Type B pancreatic cell (in vitro differentiated cells): ENCODE data around the gene DPY19L3. TPM values are rescaled to one million over a fixed set of nuclear protein-coding genes. Genes with fewer than 3 reads are reported as not detected.

Experiments used
- DNase-seq: peaks from one replicate; pipeline ENCODE4 v3.0.0; 2021; ENCODE audit warnings: mixed read lengths; ENCODE audit not compliant: unreplicated experiment; ENCODE audit errors: extremely low spot score
- H3K27ac Mint-ChIP-seq: 2 replicates; pipeline ENCODE4 v1.8.0; 2021; ENCODE audit warnings: mild to moderate bottlenecking, mixed read lengths
- H3K27me3 Mint-ChIP-seq: 2 replicates; pipeline ENCODE4 v1.8.0; 2021; ENCODE audit warnings: mixed read lengths
- H3K36me3 Mint-ChIP-seq: 2 replicates; pipeline ENCODE4 v1.8.0; 2021; ENCODE audit warnings: mixed read lengths
- H3K4me1 Mint-ChIP-seq: one replicate; pipeline ENCODE4 v1.8.0; 2021; ENCODE audit warnings: mixed read lengths; ENCODE audit not compliant: unreplicated experiment
- H3K4me3 Mint-ChIP-seq: 2 replicates; pipeline ENCODE4 v1.8.0; 2021; ENCODE audit warnings: mild to moderate bottlenecking, mixed read lengths
- H3K9me3 Mint-ChIP-seq: 2 replicates; pipeline ENCODE4 v1.8.0; 2021; ENCODE audit warnings: mixed read lengths
- total RNA-seq: library from RNA; stranded (reverse); gene quantifications from 2 replicates; pipeline ENCODE4 v1.2.1, GENCODE V29; 2021; ENCODE audit warnings: low replicate concordance
- TF ChIP-seq, protein P1 (sequence below): fragments of 200-600 bp; sonication (generic); conservative IDR thresholded peaks from 2 replicates; pipeline ENCODE4 v1.5.0; 2021; ENCODE audit warnings: antibody characterized with exemption, mild to moderate bottlenecking

DPY19L3 gene
- total RNA-seq, 1 donor from 2014 or later = 75.2 TPM

DNA sequence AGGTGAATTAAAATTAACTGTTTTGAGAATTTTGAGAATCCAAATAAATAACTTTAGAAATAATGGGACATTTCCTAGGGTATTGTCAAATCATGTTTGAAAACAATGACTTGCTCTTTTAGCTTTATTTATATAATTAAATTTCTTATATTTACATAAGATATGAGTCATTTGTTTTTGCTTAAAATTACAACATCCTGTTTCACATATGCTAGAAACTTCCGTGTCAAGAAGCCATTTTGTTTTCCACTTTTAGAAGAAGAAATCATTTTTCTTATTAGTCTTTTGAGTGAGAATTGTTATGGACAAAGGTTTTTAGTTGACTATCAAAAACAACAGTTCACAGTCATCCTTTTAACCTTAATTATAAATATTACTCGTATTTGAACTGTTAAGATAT lies 48.2 kb downstream of the DPY19L3 start:
- DNase-seq = no peak
- H3K27ac Mint-ChIP-seq = no peak overlapping the region
- H3K4me1 Mint-ChIP-seq = no peaks in the 10 kb centered on the region
- TF ChIP-seq, protein P1, sequence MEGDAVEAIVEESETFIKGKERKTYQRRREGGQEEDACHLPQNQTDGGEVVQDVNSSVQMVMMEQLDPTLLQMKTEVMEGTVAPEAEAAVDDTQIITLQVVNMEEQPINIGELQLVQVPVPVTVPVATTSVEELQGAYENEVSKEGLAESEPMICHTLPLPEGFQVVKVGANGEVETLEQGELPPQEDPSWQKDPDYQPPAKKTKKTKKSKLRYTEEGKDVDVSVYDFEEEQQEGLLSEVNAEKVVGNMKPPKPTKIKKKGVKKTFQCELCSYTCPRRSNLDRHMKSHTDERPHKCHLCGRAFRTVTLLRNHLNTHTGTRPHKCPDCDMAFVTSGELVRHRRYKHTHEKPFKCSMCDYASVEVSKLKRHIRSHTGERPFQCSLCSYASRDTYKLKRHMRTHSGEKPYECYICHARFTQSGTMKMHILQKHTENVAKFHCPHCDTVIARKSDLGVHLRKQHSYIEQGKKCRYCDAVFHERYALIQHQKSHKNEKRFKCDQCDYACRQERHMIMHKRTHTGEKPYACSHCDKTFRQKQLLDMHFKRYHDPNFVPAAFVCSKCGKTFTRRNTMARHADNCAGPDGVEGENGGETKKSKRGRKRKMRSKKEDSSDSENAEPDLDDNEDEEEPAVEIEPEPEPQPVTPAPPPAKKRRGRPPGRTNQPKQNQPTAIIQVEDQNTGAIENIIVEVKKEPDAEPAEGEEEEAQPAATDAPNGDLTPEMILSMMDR = no peak
- H3K36me3 Mint-ChIP-seq = peaks cover 26% of the 10 kb centered on the region
- no peaks in the 10 kb centered on the region for H3K9me3 Mint-ChIP-seq
- H3K27me3 Mint-ChIP-seq = no peaks in the 10 kb centered on the region
- no peak overlapping the region for H3K4me3 Mint-ChIP-seq

DNA sequence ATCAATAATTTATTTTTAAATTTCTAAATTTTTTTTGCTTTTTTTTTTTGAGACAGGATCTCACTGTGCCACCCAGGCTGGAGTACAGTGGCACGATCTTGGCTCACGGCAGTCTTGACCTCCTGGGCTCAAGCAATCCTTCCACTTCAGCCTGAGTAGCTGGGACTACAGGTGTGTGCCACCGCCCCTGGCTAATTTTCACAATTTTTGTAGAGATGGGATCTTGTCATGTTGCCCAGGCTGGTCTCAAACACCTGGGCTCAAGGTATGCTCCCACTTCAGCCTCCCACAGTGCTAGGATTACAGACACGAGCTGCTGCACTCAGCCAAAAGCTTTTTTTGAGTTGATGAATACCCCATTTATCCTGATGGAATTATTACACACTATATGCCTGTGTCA lies 50.8 kb downstream of the DPY19L3 start:
- Mint-ChIP-seq H3K4me3 (no peak overlapping the region), H3K27ac (no peak overlapping the region), H3K27me3 (no peaks in the 10 kb centered on the region), H3K9me3 (no peaks in the 10 kb centered on the region), H3K4me1 (no peaks in the 10 kb centered on the region), H3K36me3 (peaks cover 21% of the 10 kb centered on the region)
- TF ChIP-seq, protein P1 = no peak
- DNase-seq = no peak

DNA sequence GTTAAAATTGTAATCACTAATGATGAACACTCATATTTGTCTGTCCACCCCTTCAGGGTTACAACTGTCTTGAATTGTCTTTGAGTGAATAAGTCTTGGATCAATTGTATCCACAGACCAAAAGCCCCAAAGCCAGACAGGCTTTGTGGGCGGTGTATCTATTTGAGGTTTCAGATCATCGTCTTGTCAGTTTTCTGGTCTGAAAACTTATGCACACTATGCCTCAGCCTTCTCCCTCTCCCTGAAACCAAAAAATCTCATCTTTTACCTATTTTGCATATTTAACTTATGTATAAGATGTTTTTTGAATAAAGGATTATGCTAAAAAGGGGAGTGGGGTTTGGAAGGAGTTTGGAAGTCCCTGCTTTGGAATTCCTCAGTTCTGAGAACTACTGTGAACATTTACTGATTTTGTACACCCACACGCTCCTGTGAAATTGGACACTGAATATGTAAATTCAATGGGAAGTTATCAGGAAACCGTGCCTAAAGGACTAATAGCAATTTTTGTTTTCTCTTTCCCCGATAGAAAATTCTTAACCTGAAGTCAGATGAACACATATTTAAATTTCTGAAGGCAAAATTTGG lies 52.1 kb downstream of the DPY19L3 start:
- no peaks in the 10 kb centered on the region for H3K9me3 Mint-ChIP-seq
- H3K4me1 Mint-ChIP-seq = no peaks in the 10 kb centered on the region
- TF ChIP-seq, protein P1 = no peak
- H3K36me3 Mint-ChIP-seq = peaks cover 18% of the 10 kb centered on the region
- H3K27me3 Mint-ChIP-seq = no peaks in the 10 kb centered on the region
- H3K27ac Mint-ChIP-seq = no peak overlapping the region
- no peak for DNase-seq
- H3K4me3 Mint-ChIP-seq = no peak overlapping the region

DNA sequence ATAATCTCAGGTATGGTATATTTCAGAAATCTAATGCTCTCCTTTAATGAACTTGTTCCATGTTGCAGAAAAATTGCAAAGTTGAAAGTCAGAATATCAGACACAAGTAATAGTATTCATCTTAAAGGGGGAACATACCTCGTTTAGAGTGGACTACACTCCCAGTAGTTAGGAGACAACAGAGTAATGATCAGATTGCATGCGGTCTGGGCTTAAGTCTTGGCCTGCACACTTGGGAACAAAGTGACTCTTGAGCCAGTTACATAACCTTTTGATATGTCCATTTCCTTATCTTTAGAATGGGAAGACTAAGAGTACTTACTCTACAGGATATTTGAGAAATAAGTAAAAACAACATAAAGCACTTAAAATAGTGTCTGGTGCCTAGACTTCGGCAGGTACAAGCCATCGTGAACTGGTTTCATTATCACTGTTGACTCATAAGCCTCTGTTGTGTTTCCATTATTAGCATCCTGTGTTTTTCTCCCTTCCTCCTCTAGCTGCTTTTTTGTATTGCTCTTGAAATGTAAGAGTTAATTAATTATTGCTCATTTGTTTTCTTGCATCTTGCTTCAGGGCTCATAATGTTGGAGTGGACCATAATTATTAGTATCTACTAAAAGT lies 53.0 kb downstream of the DPY19L3 start:
- Mint-ChIP-seq H3K9me3 (no peaks in the 10 kb centered on the region), H3K27me3 (no peaks in the 10 kb centered on the region), H3K4me1 (no peaks in the 10 kb centered on the region), H3K4me3 (no peak overlapping the region), H3K36me3 (peaks cover 18% of the 10 kb centered on the region), H3K27ac (no peak overlapping the region)
- DNase-seq = no peak
- TF ChIP-seq, protein P1 = no peak

GRCh38 chr19:32459204-32459865 lies 53.8 kb downstream of the DPY19L3 start:
- DNase-seq = no peak
- Mint-ChIP-seq H3K36me3 (peaks cover 18% of the 10 kb centered on the region), H3K9me3 (no peaks in the 10 kb centered on the region), H3K4me3 (no peak overlapping the region), H3K4me1 (no peaks in the 10 kb centered on the region), H3K27me3 (no peaks in the 10 kb centered on the region), H3K27ac (no peak overlapping the region)
- TF ChIP-seq, protein P1 = no peak
